Esophagus mucosa (tissue), 1 donor: ENCODE results near the gene ARHGEF3. TPM values are rescaled to one million over a fixed set of nuclear protein-coding genes. Genes with fewer than 3 reads are reported as not detected.
"Not testable (repeated sequence)": the region's sequence is repeated elsewhere in the genome, so short reads cannot be mapped to it uniquely, and the experiment has no call there.

Source experiments
- ATAC-seq: fragments of 200-7000 bp; cut with Tn5 transposase; one replicate; pipeline ENCODE4 v1.9.1; 2020
- total RNA-seq: library from RNA; stranded (reverse); gene quantifications from one replicate; pipeline ENCODE4 v1.2.4, GENCODE V29; 2023
- donor health status: DM: yes; HTN: yes; CAD: no.

The ARHGEF3 gene
- total RNA-seq, 1 donor from 2014 or later = 30.2 TPM

DNA sequence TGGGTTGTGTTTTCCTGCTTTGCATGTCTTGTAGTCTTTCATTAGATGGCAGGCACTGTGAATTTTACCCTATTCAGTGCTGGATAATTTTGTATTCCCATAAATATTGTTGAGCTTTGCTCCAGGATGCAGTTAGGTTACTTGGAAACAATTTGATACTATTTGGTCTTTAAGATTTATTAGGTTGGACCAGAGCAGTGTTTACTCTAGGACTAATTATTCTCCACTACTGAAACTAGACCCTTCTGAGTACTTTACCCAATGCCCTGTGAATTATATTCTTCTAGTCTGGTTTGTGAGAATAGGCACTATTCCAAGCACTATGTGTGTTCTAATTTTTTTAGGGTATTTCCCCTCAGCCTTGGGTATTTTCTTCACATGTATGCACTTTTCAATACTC lies 80.9 kb downstream of the ARHGEF3 start:
- no peak for ATAC-seq

DNA sequence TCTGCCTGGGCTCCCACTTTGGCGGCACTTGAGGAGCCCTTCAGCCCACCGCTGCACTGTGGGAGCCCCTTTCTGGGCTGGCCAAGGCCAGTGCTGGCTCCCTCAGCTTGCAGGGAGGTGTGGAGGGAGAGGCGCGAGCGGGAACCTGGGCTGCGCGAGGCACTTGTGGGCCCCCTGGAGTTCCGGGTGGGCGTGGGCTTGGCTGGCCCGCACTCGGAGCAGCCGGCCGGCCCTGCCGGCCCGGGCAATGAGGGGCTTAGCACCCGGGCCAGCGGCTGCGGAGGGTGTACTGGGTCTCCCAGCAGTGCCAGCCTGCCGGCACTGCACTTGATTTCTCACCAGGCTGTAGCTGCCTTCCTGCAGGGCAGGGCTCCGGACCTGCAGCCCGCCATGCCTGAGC lies 82.9 kb downstream of the ARHGEF3 start:
- not testable (repeated sequence) for ATAC-seq

DNA sequence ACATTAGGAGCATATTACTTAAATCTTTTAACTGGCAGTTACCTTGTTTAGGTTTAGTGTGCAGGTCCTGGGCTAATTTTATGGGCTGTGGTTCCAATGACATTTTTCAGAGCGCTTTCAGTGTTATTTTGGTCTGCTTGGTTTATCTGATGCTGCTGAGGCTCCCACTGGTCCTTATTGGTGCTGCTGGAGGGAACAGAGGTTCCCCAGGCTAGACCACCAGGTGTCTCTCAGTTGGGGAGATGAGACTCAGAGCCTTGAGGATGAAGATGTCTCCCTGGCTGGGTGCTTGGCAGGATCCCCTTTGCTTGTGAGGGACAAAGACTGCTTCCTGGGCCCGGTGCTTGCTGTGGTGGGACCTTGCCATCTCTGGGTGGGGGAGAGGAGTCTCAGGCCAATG lies 90.4 kb downstream of the ARHGEF3 start:
- ATAC-seq = no peak

DNA sequence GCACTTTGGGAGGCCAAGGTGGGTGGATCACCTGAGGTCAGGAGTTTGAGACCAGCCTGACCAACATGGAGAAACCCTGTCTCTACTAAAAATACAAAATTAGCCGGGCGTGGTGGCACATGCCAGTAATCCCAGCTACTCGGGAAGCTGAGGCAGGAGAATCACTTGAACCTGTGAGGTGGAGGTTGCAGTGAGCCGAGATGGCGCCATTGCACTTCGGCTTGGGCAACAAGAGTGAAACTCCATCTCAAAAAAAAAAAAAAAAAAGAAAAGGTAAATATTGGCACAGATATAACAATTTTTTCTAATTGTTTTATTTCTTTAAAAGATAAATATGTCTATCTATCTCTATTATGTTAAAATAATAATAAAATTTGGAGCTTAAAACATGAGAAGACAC lies 94.3 kb downstream of the ARHGEF3 start:
- ATAC-seq = not testable (repeated sequence)

DNA sequence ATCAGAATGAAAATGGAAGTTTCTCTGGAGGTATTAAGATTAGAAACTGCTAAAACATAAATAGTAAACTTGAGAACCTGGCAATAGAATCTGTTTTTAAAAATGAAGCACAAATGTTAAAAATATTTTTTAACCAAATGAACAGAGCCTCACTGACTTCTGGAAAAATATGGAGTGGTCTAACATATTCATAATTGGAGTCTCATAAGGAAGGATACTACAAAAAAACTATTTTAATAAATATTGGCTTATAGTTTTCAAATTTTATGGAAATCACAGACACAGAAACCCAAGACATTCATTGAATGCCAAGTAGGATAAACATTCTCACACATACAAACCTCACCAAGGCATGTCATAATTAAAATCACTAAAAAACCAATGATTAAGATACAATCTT lies 95.1 kb downstream of the ARHGEF3 start:
- ATAC-seq = no peak

DNA sequence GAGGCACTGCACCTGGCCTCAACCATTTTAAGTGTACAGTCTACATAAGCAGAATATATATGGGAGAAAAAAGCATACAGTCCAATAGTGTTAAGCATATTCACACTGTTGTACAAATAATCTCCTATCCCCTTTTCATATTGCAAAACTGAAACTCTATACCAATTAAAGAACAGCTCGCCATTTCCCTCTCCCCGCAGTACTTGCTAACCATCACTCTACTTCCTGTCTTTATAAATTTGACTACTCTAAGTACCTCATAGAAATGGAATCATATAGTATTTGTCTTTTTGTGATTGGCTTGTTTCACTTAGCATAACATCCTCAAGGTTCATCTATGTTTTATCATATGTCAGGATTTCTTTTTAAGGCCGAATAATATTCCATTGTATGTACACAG lies 97.0 kb downstream of the ARHGEF3 start:
- ATAC-seq = no peak

DNA sequence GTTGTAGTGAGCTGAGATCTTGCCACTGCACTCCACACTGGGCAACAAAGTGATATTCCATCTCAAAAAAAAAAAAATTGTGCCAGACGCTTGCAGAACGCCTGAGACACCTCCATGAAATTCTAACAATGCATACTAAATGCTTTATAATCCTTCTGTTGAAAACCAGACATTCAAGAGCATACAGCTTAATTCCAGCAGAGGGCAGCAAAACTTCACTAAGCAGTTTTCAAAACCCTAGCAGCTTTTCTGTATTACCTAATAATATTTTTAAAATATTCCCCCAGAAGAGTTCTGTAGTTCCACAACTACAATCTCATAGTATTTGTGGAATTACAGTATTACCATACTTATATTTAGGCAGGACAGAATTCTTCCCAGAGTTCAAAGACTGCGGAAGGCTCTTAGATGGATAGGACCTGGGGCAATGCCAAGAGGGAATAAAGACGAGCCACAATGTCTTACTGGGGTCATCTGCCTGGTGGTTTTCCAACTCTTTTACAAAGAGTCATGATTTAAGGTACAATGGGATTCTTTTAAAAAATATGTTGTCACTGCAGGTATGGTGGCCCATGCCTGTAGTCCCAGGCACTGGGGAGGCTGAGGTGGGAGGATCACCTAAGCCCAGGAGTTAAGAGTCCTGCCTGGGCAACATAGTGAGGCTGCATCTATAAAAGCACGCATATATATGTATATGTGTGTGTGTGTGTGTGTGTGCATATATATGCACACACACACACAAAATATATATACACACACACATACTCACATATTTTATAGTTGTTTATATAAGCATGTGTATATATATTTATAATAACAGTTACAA lies 99.0 kb downstream of the ARHGEF3 start:
- peak; percentile 86 for ATAC-seq

DNA sequence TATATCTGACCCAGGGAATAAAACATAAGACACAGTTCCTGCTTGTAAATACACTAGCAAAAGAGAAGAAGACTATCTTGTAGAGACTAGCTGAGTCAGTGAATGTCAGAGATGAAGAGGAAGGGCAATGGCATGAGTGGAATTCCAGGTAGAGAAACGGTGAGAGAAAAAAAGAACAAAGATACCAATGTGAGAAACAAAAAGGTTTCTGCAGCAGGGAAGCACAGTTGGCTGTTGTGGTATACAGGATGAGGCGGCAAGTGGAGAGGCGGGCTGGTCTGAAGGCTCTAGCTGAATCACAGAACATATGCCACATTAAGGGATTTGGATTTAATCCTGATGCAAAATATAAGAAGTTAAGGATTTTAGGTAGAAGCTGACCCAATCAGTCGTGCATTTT lies 101.6 kb downstream of the ARHGEF3 start:
- ATAC-seq = no peak

DNA sequence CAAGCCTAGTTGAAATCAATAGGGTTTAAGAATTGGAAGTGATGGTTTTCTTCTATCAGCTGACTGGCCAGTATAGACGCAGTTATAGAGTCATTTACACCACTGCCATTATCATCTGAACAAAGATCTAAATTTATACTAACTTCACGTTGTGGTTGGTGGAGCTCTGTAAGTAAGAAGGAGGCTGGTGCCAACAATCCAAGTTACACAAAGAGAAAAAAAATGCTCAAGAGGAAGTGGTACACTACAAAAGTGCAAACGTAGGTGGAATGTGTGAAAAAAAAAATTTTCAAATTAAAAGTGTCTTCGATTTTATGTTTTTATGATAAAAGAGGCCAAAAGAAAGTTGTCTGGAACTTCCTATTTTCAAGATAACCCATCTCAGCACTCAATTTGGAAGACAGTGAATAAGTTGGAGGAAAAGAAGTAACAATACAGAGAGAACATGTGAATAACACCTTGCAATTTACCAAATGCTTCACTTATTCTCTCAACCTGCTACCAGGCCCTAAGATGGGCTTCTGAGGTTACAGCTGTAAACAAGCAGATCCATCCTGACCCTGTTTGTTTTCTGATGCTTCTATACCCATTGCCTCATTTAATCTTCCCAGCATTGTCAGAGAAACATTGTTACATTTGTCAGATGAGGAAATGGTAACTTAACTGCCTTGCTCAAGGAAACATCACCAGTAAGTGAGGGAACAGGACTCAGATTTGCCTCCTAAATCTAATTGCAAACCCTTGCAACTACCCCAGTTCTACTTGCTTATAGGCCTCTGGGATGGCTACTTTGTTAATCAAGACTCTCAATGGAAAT lies 106.7 kb downstream of the ARHGEF3 start:
- no peak for ATAC-seq

DNA sequence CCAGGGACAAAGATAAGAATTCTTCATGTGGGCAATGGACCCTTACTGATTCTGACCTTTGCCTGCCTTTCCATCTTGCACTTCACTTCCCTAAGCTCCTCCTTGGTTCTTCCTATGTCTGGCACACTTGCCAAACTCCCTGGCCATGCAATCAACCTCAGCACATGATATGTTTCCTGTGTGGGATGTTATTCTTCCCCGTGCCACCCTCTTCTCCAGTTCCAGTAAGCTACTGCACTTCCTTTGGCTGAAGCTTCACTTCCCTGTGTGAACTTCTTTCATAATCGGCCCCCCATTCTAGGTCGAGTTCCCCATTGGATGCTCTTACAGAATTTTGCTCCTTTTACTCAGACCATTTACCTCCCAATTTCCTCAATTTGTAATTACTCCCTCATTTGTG lies 108.0 kb downstream of the ARHGEF3 start:
- no peak for ATAC-seq

DNA sequence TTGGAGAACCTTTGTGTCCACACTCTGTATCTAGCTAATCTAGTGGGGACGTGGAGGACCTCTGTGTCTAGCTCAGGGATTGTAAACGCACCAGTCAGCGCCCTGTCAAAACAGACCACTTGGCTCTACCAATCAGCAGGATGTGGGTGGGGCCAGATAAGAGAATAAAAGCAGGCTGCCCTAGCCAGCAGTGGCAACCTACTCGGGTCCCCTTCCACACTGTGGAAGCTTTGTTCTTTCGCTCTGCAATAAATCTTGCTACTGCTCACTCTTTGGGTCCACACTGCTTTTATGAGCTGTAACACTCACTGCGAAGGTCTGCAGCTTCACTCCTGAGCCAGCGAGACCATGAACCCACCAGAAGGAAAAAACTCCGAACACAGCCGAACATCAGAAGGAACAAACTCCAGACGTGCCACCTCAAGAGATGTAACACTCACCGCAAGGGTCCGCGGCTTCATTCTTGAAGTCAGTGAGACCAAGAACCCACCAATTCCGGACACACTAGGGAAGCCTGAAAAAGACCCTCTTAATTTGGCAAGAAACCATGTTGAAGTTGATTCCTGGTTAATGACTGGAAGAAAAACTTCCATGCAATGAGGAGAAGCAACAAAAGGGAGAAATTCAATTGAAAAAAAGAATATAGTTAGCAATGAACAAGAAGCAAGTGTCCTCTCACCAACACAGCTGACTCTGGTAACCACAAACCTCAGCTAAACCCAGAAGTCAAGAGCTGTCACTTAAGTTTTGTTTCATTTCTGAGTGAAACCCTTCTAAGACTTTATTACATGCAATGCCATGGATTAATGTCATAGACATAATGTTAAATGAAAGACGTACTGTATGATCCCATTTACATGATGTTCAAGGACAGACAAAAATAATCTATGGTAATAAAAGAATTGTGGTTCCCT lies 109.0 kb downstream of the ARHGEF3 start:
- not testable (repeated sequence) for ATAC-seq

DNA sequence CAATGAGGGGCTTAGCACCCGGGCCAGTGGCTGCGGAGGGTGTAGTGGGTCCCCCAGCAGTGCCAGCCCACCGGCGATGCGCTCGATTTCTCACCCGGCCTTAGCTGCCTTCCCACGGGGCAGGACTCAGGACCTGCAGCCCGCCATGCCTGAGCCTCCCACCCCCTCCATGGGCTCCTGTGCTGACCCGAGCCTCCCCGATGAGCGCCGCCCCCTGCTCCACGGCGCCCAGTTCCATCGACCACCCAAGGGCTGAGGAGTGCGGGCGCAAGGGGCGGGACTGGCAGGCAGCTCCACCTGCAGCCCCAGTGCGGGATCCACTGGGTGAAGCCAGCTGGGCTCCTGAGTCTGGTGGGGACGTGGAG lies 109.8 kb downstream of the ARHGEF3 start:
- not testable (repeated sequence) for ATAC-seq

DNA sequence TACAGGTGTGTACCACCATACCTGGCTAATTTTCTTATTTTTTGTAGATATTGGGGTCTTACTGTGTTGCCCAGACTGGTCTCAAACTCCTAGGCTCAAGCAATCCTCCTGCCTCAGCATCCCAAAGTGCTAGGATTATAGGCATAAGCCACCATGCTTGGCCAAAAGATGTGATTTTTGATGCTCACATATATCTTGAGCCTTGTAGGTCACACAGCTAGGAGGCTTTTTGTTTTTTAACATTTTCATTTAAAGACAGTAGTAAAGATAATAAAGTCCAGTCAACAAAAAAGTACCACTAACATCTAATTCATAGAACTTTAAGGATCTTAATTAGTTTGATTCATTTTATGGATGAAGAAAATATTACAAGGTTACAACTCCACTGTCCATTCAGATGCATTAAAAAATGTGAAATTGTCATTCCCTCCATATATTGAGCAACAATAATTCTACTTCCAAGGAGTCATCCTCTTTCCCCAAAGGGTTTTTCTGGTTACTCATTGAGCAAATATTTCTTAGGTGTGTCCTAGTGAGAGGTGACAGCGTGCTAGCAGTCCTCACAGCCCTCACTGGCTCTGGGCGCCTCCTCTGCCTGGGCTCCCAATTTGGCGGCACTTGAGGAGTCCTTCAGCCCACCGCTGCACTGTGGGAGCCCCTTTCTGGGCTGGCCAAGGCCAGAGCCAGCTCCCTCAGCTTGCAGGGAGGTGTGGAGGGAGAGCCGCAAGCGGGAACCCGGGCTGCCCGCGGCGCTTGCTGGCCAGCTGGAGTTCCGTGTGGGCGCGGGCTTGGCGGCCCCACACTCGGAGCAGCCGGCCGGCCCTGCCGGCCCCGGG lies 110.4 kb downstream of the ARHGEF3 start:
- peak; percentile 95 for ATAC-seq

DNA sequence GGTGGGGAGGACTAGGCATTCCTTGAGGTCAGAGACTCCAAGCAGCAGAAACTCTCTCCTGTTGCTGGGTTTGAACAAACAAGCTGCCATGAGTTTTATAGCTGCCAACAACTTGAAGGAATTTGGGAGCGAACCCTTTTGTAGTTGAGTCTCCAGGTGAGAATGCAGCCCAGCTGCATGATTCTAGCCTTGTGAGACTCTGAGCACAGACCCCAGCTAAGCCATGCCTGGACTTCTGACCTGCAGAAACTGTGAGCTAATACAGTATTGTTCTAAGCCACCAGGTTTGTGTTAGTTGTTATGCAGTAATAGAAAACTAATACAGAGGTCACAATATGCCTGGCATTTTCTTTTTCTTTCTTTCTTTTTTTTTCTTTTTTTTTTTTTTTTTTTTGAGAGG lies 112.4 kb downstream of the ARHGEF3 start:
- ATAC-seq = no peak

DNA sequence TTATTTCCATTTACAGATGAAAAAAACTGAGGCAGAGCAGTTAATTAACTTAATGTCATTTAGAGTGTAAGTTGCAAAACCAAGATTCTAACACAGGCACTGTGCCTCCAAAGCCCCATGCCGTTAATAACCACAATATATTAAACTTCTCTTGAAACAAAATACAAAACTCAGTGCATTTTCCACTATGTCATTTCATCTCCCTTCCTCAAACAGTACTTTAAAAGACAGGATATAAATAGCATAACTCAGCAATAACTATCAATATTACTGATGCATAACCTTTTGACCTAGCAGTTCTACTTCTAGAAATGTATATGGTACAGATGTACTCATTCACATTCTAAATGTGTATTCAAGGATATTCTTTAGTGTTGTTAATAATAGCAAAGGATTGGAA lies 113.6 kb downstream of the ARHGEF3 start:
- no peak for ATAC-seq

DNA sequence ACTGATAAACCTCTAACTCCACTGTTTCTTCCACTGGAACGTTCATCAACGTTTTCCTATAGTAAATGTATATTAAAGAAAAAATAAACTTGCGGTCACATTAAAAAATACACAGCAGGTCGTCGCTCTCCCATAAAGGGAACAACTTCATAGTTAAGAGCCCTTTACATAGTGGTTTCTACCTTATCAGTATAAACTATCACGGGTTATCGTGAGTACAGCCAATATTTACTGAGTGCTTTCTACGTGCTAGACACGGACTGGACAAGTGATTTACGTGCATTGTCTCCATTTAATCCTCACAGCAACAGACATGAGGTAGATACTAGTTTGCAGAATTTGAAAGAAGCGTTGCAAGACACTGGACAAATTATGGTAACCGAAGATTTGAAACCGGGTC lies 117.7 kb downstream of the ARHGEF3 start:
- ATAC-seq = no peak

DNA sequence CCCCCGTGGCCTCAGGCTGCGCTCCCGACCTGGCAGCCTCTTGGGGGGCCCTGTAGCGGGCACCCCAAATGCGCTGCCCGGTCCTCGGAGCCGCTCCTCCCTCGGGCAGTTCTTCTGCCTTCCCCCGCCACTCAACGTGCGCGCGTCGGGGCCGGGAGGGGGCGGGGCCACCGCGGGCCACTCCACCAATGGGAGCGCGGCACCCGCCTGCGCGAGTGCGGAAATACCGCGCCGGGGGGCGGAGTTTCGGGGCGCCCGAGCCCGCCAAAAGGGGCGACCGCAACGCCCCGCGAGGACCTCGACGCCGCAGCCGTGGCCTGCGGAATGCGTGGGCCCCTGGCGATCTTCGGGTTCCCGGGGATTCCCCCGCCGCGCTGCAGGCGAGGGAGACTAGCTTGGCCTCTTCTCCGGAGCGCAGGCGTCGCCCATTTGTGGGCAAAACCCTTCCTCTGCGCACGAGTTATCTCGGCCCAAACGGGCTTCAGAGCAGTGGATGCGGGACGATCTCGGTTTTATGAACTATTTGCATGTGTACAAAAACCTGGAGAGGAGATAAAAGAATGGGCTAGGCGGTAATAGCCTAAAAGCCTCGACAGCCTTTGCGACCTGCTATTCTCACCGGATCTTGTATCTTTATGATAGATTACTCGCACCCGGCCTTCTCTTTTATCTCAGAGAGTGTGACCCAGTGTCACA lies 118.5 kb downstream of the ARHGEF3 start, which contains the start of gene TASOR:
TSS of gene TASOR (minus strand) at position 144 of the 696 bp plus-strand sequence. CDS start 259 bp downstream, outside the sequence.
- peak; percentile 98 for ATAC-seq

DNA sequence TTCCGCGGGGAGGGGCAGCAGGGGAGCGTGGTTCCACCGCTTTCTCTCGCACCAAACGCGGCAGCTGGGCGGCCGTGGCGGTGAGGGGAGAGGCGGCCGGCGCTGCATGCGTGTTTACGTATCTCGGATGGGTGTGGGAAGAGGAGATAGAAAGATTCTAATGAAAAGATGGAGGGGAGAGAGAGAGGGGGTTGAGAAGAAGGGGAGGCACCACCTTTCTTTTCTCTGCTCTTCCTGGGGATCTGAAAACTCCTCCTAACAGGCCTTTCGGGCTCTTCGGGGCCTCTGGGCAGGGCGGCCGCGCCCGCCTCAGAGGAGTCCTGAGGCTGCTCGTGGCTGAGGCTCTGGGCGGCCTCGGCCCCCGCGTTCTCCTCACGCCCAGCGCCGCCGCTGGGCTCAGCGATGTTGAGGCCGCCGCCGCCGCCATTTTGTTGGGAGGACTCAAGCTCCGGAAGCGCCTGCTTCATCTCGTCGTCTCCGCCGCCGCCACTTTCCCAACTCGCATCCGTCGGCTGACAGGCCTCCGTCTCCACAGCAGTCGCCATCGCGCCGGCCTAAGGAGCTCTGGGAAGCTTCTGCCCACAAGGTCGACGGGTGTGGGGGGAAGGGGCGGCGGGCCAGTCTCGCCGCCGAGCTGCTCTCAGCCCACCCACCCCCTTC lies 119.2 kb downstream of the ARHGEF3 start:
- peak; percentile 80 for ATAC-seq

DNA sequence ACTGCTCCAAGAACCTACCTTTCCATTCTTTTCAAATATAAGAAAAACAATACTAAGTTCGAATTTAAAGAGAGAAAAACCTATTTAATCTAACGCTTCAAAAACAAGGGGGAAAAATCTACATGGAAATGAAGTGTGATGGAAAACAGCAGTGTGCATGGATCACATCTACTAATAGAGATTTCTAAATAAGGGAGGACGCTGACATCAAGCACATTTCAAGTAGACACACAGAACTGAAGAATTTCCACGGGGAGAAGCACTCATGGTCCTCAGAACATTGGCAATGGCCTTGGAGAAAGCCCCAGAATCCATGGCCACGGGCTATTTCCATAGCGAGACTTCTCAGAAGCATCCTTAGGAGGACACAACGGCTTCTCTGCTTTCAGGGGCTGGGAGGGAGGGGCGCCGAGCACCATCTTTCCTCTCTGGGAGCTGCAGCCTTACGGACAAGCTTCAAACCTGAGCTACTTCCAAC lies 119.7 kb downstream of the ARHGEF3 start:
- ATAC-seq = no peak

DNA sequence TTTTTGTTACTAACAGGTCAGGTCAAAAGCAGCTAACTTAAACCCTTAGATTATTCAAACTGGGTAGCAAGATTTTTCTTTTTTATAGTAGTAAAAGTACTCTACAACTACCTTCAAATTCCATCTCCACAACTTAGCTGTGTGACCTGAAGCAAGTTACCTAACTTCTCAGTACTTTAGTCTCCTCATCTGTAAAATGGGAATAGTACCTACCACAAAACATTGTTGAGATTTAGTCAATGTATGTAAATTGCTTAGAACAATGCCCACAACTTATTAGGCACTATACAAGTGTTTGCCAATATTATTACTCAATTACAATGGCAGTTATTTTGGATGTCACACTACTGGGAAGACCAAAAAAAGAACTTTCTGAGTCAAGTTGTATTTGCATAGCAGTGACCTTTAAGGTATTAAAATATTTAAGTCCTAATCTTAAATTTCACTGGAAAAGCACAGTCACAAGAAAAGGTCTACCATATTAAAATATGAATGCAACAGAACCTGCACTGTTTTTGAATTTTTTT lies 121.6 kb downstream of the ARHGEF3 start:
- ATAC-seq = no peak
